ENCODE results near the gene ESPNL. TPM values are rescaled to one million over a fixed set of nuclear protein-coding genes. Genes with fewer than 3 reads are reported as not detected.

The ESPNL gene
- total and polyA plus RNA-seq, 4 donors = 0.08 to 0.59 (median 0.35) TPM

GRCh38 chr2:238075397-238075796, 24.7 kb upstream of the ESPNL start:
- TF ChIP-seq NR2F2 (IDR thresholded peaks at IDR 0.05) (no peak), GABPA (IDR thresholded peaks at IDR 0.05 in 1 of 2, conservative IDR thresholded peaks at IDR 0.05 in 1 of 2) (no peak), SP1 (IDR thresholded peaks at IDR 0.05) (no peak)
- peaks cover 0 to 31% (median 10%) of the 10 kb centered on the region in 4 donors for H3K4me1 ChIP-seq (ENCODE audit: control insufficient read depth in 4 of 4, insufficient read depth in 4 of 4, low read length in 3 of 4)
- no peaks in the 10 kb centered on the region for H3K27me3 ChIP-seq (ENCODE audit: control insufficient read depth in 4 of 4, insufficient read depth in 4 of 4, low read length in 3 of 4)
- DNase-seq (ENCODE audit: low spot score) = no peak
- no peak overlapping the region for H3K4me3 ChIP-seq (ENCODE audit: low read depth in 1 of 3, low read length in 3 of 3)
- peaks cover 0 to 9% (median 2%) of the 10 kb centered on the region in 4 donors for H3K9me3 ChIP-seq (ENCODE audit: control insufficient read depth in 4 of 4, low read length in 3 of 4)
- H3K9ac ChIP-seq (ENCODE audit: low read depth in 1 of 2, low read length in 2 of 2) = no peak overlapping the region
- H3K36me3 ChIP-seq (ENCODE audit: control insufficient read depth in 4 of 4, insufficient read depth in 3 of 4, low read depth in 1 of 4, low read length in 3 of 4) = peaks cover 6 to 21% (median 20%) of the 10 kb centered on the region in 4 donors
- no peak overlapping the region for H3K27ac ChIP-seq (ENCODE audit: low read depth in 1 of 2, low read length in 2 of 2)

GRCh38 chr2:238077292-238077691, 22.8 kb upstream of the ESPNL start:
- H3K27me3 ChIP-seq (ENCODE audit: control insufficient read depth in 4 of 4, insufficient read depth in 4 of 4, low read length in 3 of 4) = no peaks in the 10 kb centered on the region
- H3K4me3 ChIP-seq (ENCODE audit: low read depth in 1 of 3, low read length in 3 of 3) = no peak overlapping the region
- peak overlapping the region; percentile 3 to 9 for H3K27ac ChIP-seq (ENCODE audit: low read depth in 1 of 2, low read length in 2 of 2)
- H3K4me1 ChIP-seq (ENCODE audit: control insufficient read depth in 4 of 4, insufficient read depth in 4 of 4, low read length in 3 of 4) = peaks cover 0 to 31% (median 10%) of the 10 kb centered on the region in 4 donors
- H3K9ac ChIP-seq (ENCODE audit: low read depth in 1 of 2, low read length in 2 of 2) = no peak overlapping the region
- TF ChIP-seq FOXA2 (IDR thresholded peaks at IDR 0.05) (no peak), HNF4A (conservative IDR thresholded peaks at IDR 0.05) (peak in 1 of 2 donors; percentile 9), RXRA (IDR thresholded peaks at IDR 0.05) (no peak)
- TF ChIP-seq, protein P1, sequence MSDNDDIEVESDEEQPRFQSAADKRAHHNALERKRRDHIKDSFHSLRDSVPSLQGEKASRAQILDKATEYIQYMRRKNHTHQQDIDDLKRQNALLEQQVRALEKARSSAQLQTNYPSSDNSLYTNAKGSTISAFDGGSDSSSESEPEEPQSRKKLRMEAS (IDR thresholded peaks at IDR 0.05) = no peak
- 56% methylated on average over 1 of the region's 1 CpG for whole genome bisulfite sequencing
- no peak for DNase-seq (ENCODE audit: low spot score)
- H3K9me3 ChIP-seq (ENCODE audit: control insufficient read depth in 4 of 4, low read length in 3 of 4) = peaks cover 0 to 7% (median 3%) of the 10 kb centered on the region in 4 donors
- peaks cover 6 to 27% (median 19%) of the 10 kb centered on the region in 4 donors for H3K36me3 ChIP-seq (ENCODE audit: control insufficient read depth in 4 of 4, insufficient read depth in 3 of 4, low read depth in 1 of 4, low read length in 3 of 4)

- Histone ChIP-seq H3K4me1 (ENCODE audit: control insufficient read depth in 4 of 4, insufficient read depth in 4 of 4, low read length in 3 of 4) (peaks cover 0 to 31% (median 10%) of the 10 kb centered on the region in 4 donors), H3K36me3 (ENCODE audit: control insufficient read depth in 4 of 4, insufficient read depth in 3 of 4, low read depth in 1 of 4, low read length in 3 of 4) (peaks cover 11 to 31% (median 24%) of the 10 kb centered on the region in 4 donors), H3K9me3 (ENCODE audit: control insufficient read depth in 4 of 4, low read length in 3 of 4) (peaks cover 0 to 5% (median 0%) of the 10 kb centered on the region in 4 donors), H3K27me3 (ENCODE audit: control insufficient read depth in 4 of 4, insufficient read depth in 4 of 4, low read length in 3 of 4) (no peaks in the 10 kb centered on the region), H3K27ac (ENCODE audit: low read depth in 1 of 2, low read length in 2 of 2) (peak overlapping the region; percentile 57 to 84), H3K4me3 (ENCODE audit: low read depth in 1 of 3, low read length in 3 of 3) (peak overlapping the region in 1 of 3 donors; percentile 57), H3K9ac (ENCODE audit: low read depth in 1 of 2, low read length in 2 of 2) (peak overlapping the region in 1 of 2 donors; percentile 8)
- DNase-seq (ENCODE audit: low spot score) = no peak
- TF ChIP-seq JUND (IDR thresholded peaks at IDR 0.05) (peak; percentile 61 to 68), YY1 (IDR thresholded peaks at IDR 0.05) (peak; percentile 91), EGR1 (IDR thresholded peaks at IDR 0.05; ENCODE audit: low read depth in 2 of 2) (peak in 1 of 2 donors; percentile 85), ATF3 (IDR thresholded peaks at IDR 0.05) (peak; percentile 24), FOXA2 (IDR thresholded peaks at IDR 0.05) (peak; percentile 98), NR2F2 (IDR thresholded peaks at IDR 0.05) (no peak), GABPA (IDR thresholded peaks at IDR 0.05 in 1 of 2, conservative IDR thresholded peaks at IDR 0.05 in 1 of 2) (peak; percentile 12 to 50), HNF4G (IDR thresholded peaks at IDR 0.05) (no peak), RAD21 (IDR thresholded peaks at IDR 0.05) (peak; percentile 52 to 54), TAF1 (conservative IDR thresholded peaks at IDR 0.05) (no peak), REST (IDR thresholded peaks at IDR 0.05) (peak; percentile 65), HNF4A (conservative IDR thresholded peaks at IDR 0.05) (peak; percentile 78), FOXA1 (IDR thresholded peaks at IDR 0.05) (peak; percentile 94), RXRA (IDR thresholded peaks at IDR 0.05) (peak; percentile 60 to 80), SP1 (IDR thresholded peaks at IDR 0.05) (peak; percentile 68)
- TF ChIP-seq, protein P1 (IDR thresholded peaks at IDR 0.05) = peak; percentile 84
- TF ChIP-seq, protein P2, sequence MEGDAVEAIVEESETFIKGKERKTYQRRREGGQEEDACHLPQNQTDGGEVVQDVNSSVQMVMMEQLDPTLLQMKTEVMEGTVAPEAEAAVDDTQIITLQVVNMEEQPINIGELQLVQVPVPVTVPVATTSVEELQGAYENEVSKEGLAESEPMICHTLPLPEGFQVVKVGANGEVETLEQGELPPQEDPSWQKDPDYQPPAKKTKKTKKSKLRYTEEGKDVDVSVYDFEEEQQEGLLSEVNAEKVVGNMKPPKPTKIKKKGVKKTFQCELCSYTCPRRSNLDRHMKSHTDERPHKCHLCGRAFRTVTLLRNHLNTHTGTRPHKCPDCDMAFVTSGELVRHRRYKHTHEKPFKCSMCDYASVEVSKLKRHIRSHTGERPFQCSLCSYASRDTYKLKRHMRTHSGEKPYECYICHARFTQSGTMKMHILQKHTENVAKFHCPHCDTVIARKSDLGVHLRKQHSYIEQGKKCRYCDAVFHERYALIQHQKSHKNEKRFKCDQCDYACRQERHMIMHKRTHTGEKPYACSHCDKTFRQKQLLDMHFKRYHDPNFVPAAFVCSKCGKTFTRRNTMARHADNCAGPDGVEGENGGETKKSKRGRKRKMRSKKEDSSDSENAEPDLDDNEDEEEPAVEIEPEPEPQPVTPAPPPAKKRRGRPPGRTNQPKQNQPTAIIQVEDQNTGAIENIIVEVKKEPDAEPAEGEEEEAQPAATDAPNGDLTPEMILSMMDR (IDR thresholded peaks at IDR 0.05; ENCODE audit: low read depth, low read length, missing input control) = no peak
- TF ChIP-seq, protein P3, sequence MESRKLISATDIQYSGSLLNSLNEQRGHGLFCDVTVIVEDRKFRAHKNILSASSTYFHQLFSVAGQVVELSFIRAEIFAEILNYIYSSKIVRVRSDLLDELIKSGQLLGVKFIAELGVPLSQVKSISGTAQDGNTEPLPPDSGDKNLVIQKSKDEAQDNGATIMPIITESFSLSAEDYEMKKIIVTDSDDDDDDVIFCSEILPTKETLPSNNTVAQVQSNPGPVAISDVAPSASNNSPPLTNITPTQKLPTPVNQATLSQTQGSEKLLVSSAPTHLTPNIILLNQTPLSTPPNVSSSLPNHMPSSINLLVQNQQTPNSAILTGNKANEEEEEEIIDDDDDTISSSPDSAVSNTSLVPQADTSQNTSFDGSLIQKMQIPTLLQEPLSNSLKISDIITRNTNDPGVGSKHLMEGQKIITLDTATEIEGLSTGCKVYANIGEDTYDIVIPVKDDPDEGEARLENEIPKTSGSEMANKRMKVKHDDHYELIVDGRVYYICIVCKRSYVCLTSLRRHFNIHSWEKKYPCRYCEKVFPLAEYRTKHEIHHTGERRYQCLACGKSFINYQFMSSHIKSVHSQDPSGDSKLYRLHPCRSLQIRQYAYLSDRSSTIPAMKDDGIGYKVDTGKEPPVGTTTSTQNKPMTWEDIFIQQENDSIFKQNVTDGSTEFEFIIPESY (IDR thresholded peaks at IDR 0.05) = peak; percentile 69
- WGBS = 31% methylated on average over 2 of the region's 2 CpGs
Measured at GRCh38 chr2:238079874-238080327, 20.2 kb upstream of the ESPNL start.
